ENCODE measurements around the gene FOXA2.
"Not testable (repeated sequence)": the region's sequence is repeated elsewhere in the genome, so short reads cannot be mapped to it uniquely, and the experiment has no call there.

Gene FOXA2

DNA sequence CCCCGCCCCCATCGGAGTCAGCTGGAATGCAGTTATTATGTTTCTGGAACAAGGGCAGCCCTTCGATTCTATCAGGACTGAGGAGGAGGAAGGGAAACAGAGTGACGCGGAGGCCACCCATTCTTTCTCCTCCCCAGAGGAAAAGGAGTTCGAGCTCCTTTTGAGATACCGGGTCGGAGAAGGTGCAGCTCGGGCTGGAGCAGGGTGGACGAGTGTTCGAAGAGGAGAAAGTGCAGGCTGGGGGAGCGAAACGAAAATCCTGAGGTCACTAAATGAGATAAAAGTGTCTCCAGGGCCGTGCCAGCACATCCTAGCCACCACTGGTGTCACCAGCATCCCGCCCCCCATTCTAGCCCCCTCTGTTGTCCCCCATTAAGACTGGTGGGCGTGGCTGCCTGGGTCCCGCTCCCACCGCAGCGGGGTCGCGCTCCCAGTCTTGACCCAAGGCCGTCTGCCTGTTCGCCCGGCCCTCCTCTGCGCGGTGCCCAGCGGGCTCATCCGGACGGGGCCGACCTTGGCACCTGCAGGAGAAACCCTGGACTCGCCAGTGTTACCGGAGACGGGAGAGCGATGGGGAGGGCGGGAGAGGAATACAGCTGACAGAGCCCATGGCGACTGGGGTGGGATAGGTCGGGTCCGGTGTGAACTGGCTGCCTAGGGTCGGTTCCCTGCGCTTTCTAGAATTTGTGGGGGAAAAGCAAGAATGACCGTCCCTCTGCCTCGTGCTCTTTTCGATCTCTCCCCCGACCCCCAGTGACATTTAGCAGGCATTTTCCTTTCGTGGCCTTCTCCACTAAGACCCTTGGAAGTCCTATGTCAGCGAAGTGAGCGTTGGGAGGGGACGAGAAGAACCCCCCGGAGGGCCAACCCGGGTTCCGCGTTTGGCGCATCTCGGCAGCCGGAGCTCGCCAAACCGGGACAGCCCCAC is 16.2 kb downstream of the FOXA2 start:
- DNase-seq = no peak

DNA sequence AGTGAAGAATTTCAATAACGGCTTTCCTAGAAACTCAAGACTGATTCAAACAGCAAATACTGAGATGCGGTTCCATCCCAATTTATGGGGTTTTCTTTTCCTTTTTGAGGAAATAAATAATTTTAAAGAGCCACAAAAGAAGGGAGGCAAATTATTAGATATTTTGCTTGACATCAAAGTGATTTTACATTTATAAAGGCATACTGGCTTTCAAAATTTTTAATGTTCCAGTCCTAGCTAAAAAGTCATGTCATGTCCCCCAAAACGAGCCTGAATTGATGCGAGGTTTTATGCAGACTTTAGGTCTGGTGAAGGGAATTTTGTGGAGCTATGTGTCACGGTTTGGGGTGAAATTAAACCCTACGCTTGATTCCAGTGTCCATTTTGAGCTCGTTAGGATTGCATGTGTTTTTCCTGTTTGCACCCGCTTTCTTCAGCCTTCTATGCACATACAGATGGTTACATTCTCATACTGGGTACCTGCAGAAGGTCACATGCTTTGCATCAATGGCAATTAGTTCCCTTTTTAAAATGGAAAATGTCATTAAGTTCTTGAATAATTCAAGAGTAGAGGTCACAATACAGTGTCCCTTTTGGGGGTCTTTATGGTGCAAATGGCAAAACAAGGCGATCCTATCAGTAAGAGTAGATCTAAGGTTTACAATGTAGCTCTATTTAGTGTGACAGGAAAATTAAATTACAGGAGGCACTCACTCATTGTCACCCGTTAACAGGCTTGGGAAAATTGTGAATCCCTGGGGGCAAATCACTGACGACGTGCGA is 17.3 kb downstream of the FOXA2 start:
- no peak for DNase-seq

DNA sequence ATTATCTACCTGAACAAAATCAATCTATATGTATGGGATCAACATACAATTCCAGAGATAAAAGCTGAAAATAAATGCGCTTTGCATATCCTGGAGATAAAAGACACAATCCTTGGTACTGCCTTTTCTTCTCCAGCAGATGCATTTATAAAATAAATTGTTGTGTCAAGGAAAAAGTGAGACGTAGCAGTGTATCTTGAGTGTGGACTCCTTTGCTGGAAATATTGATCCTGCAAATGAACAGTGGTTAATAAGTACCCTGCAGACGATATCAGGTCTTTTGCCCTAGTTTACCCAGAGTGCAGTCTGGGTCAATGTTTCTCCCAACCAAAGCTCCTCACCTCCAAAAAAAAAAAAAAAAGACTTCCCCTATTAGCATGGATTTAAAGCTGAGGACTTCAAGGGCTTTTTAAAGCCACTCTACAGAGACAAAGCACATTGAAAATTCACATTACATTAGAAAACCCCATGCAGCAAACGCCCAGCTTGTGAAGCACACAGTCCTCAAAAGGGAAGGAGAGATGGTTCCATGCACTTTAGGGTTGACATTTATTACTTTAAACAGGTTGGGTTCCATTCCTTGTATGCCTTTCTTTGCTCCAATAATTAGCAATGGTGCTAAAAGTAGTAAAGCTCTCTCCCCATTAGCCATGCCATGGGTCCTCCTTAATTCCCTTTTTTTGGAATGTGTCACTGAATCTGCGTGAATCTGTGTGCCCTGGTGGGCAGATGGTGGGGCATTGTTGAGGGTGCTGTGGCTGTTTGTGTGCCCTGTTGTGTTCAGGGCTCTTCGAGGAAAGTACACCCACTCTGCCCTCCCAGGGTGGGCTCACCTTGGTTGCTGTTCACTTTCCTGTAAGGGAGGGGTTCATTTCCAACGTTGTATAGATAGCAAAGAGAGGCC is 21.1 kb downstream of the FOXA2 start:
- no peak for DNase-seq

DNA sequence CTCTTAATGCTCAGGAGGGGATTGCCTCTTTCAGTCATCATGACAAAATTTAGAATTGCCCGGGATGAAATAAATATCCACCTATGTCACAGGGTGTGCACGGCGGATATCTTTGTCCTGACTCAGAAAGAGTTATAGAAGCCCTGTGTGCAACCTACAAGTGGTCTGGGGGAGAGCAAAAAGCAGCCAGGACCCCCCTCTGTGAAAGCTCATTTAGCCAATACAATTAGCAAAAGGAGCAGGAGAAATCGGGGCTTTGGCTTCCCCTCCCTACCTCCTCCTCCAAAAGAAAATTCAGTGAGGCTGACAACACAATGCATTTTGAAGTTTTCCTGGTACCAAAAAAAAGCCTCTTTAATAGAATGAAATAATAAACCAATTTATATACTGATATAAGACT is 21.8 kb downstream of the FOXA2 start:
- no peak for DNase-seq

DNA sequence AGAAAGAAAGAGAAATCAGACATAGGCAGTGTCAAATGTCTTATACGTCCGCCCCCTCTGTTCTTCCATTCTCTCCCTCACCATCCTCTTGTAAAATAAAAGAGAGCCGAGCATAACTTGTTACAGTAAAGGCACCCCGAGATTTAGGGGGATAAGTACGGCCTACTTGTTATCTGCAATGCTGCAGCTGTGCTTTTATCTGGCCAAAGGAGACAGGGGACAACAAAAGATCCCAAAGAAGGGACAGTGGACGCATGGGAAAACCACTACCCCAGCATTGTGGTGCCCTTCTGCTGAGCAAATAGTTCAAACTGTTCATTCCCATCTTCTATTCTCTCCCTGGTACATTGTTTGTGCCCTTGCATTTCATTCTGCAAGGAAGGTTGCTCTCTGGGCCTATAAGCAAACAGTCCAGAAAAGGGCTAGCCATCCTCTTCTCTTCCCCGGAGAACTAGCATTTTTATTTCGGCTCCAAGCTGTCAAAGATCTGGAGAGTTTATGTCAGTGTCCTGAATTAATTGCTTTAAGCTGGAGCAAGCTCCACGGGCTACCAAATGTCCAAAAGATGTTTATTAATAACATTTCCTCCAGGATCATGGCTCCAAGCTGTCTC is 22.3 kb downstream of the FOXA2 start:
- no peak for DNase-seq

DNA sequence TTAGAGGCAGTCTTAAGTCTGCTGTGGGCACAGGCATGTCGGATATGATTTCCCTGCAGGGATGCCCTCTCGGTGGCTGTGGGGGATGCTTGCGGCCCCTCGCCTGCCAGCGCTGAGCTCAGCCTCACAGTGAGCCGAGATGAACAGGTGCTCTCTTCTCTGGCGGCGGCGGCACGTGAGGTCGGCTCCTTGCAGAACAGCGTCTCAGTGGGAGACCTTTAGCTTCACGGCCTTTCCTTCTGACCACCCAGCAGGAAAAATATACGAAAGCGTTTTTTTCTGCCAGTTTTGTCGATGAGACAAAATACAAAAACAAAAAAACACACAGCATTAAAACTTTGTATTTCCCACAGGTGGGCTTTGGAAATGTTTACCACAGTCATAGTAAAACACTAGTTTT is 23.6 kb downstream of the FOXA2 start:
- DNase-seq = no peak

DNA sequence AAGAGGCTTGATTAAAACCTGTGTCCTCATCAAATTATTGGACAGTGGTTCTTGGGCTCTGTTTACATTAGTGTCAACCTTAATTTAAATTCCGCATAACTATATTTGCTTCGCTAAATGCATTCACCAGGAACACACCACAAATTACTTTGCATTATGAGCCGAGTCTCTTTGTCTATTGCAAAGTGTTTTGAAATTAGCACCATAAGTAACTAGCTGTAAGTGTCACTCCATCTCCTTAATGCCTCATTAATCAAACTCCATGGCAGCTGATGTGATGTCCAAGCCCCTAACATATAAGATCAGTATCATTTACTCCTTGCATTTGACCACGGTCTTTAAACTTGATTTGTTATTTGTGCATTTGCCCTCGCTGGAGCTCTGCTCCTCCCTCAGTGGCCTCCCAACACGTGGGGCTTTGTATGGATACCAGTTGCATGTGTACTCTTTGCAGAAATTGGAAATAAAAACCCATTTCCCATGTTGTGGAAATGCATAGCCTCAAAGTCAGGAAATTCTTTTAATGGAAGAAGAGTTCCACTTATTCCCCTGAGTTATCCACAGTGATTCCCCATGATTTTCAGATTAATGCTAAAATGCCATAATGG is 24.6 kb downstream of the FOXA2 start:
- no peak for DNase-seq

DNA sequence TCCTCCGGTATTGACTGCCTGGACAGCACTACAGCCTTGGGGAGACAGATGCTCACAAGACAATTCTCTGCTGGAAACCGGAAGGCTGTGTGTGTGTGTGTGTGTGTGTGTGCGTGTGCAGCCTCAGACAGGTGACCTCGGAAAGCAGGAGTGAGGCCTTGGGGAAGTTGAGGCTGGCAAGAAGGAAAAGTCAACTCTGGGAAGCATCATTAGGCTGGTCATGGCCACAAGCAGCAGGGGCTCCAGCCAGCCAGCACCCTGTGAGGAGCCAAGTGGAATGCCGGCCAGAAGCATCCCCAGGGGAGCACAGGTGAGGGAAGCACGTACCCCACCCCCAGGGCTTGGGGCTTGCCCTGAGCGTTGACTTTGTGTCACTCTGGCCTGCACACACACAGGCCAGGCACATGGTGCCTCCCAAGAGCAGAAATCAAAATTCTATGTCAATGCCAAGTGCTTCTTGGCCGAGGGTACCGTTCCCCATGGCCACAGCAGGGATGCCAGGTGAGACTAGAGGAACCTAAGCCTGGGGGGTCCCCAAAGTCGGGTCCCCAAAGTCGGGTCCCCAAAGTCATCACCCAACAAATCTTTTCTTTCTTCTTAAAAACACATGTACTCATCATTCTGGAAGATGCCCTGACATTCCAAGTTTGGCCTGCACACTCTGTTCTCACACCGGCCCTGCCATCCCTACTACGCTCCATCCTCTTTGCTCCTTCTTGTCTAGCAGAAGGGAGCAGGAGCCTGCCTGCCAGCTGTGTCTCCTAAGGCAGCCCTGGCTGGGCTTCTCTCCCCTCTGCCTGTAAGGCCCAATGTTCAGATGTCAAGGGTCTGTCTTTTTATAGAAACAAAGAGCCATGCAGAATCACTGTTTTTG is 26.7 kb downstream of the FOXA2 start:
- DNase-seq = no peak

DNA sequence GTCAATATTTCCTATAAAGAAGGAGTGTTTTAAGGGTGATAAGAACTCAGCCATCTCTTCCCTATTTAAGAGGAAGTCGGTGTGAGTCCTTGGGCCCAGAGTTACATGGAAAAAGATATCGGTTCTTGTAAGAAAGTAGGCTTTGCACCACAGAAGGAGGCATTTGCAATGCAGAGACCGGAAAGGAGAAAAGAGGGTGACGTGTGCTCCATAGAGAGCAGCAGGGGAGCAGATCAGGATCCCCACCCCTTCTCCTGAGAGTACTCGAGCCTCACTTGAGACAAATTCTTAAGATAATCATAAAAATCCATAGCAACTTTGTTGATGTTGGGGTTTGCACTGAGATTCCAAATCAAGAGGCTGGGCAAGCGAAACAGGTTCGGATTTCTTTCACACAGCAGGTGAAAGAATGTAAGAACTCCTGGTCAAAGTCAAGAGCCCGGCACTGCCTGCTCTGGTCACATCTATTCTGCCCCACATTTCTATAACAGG is 27.8 kb downstream of the FOXA2 start:
- DNase-seq = no peak

DNA sequence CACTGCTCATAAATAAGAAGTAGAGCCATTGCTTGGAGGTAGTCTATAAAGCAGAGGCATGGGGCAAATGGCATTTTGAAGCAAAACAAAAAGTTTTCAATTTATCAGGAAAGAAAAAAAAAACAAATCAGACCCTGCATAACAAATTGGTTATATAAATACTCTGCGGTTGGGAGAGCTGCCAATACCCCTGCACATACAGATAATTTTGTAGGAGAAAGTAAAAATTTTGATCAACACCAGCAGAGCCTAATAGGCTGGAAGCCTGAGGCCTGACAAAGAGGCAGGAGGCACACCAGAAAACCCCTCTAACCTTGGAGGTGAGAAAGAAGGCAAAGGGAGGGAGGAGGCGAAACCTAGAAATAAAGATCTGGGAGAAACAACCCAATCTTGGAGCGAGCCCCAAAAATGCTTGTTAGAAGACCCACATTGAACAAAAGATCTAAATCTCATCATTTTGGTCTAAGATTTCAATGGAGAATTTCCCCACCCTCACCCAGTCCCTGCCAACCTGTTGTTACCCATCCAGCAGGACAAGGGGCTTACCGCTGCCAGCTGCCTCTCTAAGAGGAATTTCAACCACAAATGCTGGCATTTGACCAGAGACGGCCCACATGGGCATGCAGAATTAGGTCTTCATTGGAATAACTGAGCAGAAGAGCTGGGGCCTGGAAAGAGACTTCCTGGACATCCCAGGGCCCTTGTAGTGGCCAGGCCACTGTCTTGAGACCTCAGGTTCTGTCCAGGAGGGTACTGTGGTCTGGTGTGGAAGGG is 28.4 kb downstream of the FOXA2 start:
- no peak for DNase-seq

DNA sequence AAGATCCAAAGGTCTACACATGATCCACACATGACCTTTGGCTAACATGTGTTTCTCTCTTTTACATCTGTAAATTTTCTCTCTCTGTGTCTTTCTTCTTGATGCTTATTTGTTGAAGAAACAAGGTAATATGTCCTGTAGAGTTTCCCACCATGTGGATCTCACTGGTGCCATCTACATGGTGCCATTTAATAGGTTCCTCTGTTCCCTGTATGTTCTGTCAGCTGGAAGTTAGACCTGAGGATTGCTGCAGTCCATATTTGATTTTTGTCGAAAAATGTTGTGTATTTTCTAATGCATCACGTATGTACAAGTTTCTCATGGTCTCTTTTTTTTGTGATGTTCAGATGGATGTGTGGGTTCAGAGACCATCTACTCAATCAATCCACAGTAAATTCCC is 30.0 kb downstream of the FOXA2 start:
- no peak for DNase-seq

DNA sequence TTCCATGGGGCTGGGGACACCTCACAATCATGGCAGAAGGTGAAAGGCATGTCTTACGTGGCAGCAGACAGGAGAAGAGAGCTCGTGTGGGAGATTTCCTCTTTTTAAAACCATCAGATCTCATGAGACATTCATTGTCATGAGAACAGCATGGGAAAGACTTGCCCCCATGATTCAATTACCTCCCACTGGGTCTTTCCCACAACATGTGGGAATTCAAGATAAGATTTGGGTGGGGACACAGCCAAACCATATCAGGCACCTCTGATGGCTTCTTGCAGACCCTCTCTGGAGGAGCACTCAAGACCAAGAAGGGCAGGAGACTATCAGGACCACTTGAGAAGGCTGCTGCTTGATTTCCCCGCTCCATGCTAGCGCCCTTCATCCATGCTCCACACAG is 33.9 kb downstream of the FOXA2 start:
- not testable (repeated sequence) for DNase-seq

DNA sequence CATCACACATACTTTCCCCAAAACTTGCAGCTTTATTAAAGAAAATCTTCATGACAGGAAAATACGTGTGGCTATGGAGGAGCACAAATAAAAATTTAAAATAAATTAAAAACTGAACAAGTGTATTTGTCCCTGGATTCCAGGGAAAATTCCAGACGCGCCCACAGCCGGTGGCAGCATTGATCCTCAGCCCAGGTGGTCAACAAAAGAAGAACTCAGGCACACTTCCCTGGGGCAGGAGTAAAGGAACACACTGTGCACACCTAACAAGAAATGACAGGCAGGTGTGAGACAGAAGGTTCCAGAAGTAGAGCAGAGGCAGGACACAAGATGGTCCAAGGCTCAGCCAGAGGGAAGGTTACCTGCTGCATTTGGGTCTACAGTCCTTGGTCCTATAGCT is 36.3 kb downstream of the FOXA2 start:
- no peak for DNase-seq

DNA sequence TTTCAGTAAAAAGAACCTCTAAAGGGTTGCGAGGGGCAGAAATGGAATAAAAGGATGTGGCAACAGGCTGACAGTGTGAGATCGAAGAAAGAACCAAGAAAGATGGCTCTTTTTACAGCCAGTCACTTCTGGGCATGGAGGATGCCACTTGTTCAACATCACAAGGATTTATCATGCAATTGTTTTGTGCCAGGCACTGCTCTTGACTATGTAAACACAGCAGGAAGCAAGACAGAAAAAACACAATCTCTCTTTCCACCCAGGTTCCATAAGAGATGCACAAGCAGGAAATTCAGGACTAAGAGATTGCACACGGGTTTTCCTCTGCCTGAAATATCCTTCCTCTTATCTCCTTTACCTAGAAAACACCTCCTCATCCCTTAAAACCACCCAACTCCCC is 38.0 kb downstream of the FOXA2 start:
- no peak for DNase-seq

DNA sequence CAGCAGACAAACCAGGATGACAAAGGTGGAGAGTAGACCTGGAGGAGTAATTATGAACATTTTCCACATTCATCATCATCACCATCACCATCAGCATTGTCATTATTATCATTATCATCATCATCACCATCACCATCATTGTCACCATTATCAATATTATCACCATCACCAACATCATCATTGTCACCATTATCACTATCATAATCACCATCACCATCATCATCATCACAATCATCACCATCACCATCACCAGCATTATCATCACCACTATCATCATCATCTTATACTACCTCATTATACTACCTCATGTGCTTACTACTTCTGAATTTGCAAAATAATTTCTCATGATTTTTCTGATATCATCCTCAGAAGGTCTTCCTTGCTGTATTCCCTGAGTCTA is 39.3 kb downstream of the FOXA2 start:
- no peak for DNase-seq

DNA sequence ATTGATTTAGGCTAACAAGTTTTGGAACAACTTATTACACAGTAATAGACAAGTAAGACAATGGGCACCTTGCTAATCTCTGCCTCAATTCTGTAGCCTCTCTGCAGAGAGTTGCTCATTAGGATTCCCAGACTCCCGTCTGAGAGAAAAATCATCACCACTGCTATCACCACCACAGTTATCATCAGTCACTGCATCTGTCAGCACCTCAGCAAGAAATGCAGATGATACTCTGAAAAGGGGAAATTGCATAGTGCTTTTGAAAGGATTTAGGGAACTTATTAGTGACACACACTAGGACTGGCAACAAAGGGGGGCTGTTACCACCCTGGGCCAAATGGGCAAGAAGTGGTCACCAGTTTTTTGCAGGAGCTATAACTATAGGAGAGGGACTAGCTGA is 39.9 kb downstream of the FOXA2 start:
- no peak for DNase-seq

DNA sequence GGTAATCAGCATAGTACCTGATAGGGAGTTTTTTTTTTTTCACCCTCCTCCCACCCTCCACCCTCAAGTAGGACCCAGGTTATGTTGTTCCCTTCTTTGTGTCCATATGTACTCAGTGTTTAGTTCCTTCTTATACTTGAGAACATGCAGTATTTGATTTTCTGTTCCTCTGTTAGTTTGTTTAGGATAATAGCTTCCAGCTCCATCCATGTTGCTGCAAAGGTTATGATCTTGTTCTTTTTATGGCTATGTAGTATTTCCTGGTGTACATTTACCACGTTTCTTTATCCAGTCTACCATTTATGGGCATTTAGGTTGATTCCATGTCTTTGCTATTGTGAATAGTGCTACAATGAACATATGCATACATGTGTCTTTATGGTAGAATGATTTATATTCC is 41.9 kb downstream of the FOXA2 start:
- no peak for DNase-seq

DNA sequence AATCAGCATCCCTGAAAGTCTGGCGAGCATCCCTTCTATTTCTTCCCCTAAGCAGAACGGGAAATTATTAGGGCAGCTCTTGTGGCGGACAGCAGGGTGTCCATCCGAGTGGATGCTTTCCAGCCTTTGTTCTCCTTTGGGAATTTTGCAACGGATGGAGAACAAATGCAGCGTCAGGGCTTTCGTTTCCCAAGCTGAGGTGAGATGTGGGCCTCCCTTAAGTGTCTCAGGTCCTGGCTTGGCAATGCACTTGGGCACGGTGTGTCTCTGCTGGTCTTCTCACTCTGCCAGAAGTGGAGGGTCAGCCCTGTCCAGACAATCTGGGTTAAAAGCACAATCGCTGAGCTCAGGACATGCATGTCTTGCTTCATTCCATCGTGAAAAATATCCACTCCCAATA is 43.5 kb downstream of the FOXA2 start:
- no peak for DNase-seq

DNA sequence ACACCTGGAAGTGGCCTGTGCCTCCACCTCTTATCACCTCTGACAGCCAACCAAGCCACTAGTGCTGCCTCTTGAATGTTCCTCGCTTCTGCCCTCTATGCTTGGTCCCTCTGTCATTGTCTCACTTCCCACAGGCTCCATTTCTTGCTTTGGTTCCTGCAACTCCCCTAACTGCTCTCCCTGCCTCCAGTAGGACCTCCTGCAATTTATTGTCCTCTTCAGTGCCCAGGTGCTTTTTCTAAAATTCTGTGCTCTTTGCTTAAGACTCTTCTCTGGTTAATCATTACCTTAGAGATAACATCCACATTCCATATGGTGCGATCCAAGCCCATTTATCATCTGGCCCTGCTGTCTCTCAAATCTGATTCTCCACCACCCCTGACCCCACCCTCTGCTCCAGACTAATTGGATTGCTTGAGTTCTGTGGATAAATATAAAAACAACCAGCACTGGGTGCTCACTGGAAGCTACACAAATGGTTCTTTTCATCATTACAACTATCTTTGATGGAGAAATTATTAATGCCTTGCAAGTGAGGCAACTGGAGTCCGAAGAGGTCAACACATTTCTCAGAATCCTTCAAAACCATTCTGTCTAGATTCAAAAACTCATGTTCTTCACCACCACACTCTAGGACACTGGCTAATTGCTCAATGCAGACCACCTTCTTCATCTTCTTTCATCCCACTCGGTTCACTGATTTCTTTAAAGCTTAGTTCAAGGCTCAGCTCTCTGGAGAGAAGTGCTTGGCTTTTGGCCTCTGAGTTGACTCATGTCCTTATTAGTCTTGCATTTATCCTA is 47.2 kb downstream of the FOXA2 start:
- DNase-seq = no peak

Data from EL (cell line).